IPS-NIHi7 (cell line): ENCODE data around the gene ANXA2.
A peak's percentile ranks its signal among the peaks of the same experiment; 100 is the strongest.
"Not testable (repeated sequence)": the region's sequence is repeated elsewhere in the genome, so short reads cannot be mapped to it uniquely, and the experiment has no call there.

Experiments used
- DNase-seq: peaks from one replicate; pipeline ENCODE4 v3.0.0; 2012; ENCODE audit warnings: mixed read lengths; ENCODE audit errors: extremely low spot score

The ANXA2 gene

DNA sequence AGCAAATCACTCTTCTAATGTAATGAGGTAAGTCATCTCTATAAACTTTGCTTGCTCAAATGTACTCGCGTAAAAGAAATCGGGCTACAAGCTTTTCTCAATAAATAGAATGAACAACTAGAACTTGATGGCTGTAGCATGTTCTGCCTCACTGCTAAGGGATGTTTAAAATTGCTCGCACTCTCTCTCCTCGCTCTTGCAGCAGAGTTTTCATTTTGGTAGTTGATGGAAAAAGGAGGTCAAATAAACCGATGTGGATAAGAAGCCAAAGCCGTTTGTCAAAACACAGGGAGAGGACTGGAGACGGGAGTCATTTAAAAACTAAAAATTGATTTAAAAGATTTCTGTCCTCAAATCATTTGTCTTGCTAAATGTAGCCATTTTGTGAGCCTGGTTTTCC is 53.3 kb downstream of the ANXA2 start:
- DNase-seq, result no peak

DNA sequence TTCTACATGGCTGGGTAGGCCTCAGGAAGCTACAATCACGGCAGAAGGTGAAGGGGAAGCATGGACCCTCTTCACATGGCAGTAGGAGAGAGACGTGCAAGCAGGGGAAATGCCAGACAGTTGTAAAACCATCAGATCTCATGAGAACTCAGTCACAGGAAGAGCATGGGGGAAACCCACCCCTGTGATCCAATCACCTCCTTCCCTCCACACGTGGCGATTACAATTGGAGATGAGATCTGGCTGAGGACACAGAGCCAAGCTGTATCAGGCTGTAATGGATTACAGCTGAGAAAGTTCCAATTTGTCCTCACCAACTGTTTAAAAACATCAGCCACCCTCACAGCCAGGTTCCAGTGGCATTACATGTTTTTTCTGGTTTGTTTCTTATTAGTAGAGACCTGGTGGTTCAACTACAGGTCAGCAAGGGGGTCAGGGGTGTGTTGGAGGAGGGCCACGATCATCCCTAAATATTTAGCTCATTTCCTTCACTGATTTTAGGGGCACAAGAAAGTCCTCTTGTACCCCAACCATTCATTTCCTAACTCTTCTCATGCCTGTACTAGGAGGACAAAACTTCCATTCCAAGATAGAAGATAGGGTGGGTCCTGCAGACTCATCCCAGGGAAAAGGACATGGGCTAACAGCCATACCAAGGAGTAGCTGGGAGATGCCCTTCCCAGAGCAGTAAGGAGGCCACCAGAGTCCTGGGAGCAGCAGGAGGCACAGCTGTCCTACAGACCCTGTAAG is 54.4 kb downstream of the ANXA2 start:
- DNase-seq, result no peak

DNA sequence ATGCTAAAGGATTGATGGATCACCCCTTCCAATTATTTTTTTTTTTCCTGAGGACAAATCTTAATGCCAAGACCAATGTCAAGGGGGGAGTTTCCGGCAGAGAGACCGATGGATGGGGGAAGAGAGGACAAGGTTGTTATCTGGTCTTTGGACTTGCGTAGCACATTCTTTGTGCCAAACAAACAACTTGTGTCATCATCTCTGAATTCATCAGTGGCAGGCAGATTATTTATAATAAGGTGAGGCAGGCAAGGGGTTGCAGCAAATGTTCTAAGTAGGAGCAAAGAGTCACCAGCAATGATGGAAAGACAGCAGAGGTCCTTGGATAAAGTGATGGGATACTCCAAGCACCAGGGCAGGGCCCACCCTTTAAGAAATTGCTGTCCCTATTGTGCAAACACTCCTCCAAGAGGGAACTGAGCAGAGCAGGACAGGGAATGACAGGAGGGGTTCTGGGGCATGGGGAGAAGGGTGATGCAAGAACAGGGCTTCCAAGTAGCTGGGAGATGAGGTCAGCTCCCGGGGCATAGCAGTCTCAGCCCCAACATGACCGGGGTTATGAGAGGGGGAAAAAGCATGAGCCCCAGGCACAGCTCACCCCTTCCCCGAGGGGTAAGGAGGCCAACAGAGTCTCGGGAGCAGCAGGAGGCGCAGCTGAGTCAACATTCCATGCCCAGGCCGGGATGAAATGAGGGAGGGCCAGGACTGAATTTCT is 57.4 kb downstream of the ANXA2 start:
- DNase-seq, result peak; percentile 65

DNA sequence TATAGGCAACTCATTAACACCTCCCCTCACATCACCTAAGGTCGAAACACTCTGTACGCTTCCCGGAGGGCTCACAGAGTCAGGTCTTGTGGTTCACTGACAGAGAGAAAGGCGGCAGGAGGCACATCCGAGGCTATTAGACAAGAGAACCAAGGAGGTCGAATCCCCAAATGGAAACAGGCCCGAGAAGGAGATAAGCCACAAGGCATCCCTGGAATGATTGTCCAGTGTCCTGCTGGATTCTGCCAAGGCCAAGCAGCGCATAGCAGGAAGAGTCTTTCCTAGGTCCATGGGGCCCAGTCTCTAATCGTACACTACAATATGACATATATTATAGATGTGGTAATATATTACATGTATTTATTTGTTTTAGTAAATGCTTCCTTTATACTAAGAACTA is 58.5 kb downstream of the ANXA2 start:
- no peak for DNase-seq

DNA sequence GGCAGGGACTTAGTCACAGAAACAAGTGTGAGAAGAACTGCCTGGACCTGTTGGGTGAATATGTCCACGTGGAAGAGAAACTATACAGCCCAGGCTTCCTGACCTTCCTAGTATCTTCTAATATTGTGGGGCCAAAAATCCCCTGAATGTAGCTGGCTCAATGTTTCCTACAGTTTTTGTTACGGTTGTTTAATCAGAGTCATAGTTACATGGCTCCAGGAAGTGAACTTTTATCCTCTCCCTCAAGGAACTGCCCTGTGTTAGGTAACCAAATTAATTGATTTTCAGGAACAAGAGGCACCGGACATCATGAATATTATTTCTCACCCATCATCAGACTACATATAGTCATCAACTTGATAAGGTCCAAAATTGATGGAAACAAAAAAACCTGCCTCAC is 59.0 kb downstream of the ANXA2 start:
- DNase-seq, result no peak

- DNase-seq, result no peak
Observed at GRCh38 chr15:60337076-60337475, 60.7 kb downstream of the ANXA2 start.

DNA sequence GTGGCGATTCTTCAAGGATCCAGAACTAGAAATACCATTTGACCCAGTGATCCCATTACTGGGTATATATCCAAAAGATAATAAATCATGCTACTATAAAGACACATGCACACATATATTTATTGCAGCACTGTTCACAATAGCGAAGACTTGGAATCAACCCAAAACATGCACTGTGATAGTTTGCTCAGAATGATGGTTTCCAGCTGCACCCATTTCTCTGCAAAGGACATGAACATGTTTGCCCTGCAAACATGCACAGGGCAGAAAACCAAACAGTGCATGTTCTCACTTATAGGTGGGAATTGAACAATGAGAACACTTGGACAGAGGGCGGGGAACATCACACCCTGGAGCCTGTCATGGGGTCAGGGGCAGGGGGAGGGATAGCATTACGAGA is 62.5 kb downstream of the ANXA2 start:
- not testable (repeated sequence) for DNase-seq

DNA sequence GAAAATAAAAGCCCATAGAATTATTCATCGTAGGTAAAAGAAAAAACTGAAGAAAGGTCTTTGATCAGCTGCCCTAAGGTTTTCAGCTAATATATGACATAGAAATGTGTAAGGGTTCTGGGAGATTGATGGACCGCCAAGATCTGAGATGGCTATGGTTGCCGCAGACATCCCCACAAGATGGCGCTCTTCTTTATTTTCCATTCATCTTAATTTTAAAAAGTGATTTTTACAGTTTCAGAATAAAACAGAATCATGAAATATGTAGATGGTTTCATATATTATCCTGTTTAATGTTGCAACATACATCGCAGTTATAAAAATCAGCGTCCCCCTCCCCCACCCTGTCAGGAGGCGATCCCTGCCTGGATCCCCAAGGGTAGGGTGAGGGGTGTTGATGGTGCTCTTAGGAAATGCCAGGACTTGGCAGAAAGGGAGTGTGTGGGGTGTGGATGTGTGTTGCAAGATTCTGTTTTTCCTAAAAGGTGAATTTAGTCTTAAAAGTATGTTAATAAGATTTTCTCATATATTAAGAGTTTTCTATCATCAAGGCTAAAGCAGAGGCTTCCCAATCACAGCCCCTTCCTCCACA is 68.8 kb downstream of the ANXA2 start:
- DNase-seq, result peak; percentile 38

DNA sequence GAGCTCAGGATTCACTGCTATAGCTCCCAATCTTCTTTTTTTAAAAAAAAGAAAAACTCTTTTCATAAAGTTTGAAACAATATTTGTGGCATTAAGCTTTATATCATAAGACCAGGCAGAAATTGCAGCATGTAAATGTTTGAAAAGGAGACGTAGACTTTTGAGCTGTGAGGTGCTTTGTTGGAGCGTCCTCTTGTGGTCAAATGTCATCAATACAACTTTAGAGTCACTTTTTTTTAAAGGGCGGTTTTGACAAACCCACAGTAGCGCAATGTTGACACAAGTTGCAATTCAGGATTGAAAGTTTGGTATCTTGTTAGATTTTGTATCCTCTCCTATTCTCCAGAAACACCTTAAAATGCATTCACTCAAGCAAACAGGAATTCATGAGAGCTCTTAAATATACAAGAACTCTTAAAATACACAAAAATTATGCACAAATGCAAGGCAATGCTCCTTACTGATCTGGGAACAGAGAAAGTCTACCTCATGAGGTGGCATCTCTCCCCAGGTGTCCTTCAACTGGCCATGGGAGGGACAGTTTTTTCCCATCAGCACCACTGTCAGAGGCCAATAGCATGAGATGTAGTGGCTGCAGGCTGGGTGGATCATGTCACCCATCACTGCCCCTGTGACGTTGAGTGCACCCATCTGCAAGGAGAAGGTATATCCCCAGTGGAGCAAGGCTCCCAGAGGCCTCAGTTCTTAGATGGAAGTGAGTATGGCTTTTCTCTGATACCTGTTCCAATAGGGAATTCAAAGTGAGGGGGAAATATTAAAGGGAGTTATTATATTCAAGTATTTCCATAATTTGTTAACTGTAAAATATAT is 70.7 kb downstream of the ANXA2 start:
- DNase-seq, result peak; percentile 42

DNA sequence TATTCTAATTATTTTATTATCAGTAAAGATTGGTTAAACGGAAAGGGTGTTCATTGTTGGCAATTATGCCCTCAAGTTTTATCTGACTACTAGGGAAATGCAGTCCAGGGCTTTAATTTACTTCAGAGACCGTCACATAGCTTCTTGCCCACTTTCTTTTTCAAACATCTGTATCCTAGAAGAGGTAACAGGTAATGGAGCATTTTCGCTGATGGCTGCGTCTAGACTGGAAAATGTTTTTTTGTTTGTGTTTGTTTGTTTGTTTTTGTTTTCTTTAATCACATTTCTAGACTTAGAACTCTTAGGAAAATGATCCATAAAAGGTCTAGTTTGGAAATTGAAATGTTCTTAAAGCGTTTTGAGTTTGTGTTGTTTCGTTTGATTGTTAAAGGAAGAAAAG is 71.4 kb downstream of the ANXA2 start:
- no peak for DNase-seq

DNA sequence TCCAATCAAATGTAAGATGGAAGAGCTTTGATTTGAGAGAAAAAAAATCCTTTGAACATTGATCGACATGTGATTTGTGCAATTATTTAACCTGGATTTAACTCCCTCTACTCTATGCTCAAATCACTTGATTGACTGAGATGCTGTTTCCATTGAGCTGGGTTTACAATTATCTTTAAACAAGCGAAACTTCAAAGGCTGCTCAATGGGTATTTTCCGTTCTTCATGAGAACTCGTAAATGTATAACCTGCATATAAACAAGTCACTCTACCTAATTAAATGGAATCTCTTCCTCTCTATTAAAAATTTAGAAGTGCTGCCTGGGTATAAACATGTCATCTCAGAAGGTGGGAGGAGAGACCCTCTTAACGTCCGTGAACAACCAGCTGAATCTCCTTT is 71.9 kb downstream of the ANXA2 start:
- DNase-seq, result no peak

DNA sequence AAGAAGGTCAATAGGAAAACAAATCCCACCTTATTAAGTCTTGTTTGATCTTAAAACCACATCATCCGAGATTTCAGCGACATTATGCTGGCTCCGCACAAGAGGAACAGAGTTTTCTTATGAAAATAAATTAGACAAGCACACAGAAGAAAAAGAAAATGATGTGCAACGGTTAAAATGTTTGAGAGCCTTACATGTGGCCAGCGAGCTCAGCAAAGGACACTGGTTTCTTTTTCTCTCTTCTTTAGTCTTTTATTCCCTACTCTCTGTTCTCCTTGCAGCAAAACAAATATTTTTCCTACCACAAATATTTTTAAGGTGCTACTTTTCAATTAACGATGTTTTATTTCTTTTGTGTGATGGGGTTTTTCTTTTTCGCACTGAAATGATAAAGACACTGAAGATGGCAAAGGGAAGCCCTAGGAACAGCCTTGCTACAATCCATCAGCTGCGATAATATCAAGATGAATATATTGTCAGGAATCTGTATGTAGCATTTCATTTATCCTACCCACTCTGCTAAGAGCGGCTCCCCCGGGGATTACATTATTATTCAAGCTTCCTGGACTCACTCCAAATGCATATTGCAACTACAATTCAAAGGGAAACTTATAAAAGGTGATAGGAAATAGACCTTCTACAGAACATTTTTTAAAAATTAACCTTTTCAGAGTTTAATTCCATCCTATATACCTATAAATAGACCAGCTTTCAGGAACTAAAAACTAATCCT is 72.9 kb downstream of the ANXA2 start:
- DNase-seq, result no peak

- no peak for DNase-seq
Observed at GRCh38 chr15:60323322-60323721, 74.5 kb downstream of the ANXA2 start.

GRCh38 chr15:60320365-60320764 is 77.4 kb downstream of the ANXA2 start:
- no peak for DNase-seq

- DNase-seq, result no peak
Observed at GRCh38 chr15:60318216-60318867, 79.4 kb downstream of the ANXA2 start.

GRCh38 chr15:60316961-60317360 is 80.8 kb downstream of the ANXA2 start:
- DNase-seq, result no peak

DNA sequence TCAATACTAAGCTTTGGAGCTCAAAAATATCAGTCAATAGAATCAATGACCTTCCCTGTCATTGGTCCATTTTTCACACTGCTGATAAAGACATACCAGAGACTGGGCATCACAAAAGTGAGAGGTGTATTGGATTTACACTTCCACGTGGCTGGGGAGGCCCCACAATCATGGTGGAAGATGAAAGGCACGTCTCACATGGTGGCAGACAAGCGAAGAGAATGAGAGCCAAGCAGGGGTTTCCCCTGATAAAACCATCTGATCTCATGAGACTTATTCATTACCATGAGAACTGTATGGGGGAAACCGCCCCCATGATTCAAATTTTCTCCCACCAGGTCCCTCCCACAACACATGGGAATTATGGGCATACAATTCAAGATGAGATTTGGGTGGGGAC is 81.9 kb downstream of the ANXA2 start:
- DNase-seq, result no peak

GRCh38 chr15:60313906-60314305 is 83.9 kb downstream of the ANXA2 start:
- DNase-seq, result no peak

GRCh38 chr15:60307034-60307433 is 90.8 kb downstream of the ANXA2 start:
- no peak for DNase-seq

DNA sequence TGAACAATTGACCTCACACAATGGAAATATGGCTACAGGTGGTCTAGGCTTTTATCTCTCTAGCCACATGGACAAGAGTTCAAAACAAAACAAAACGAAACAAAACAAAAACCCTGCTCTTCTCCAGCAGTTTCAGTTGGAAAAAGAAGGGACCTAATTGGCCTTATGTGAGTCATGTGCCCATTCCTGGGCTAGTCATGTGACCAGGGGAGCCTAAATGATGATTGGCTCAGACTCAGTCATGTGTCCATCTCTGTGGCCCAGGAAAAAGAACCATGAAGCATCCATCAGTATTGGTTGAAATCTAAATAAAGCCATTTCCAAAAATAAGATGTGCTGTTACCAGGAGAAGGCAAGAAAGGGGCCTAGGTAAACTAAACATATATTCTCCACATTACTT is 96.8 kb downstream of the ANXA2 start:
- no peak for DNase-seq

DNA sequence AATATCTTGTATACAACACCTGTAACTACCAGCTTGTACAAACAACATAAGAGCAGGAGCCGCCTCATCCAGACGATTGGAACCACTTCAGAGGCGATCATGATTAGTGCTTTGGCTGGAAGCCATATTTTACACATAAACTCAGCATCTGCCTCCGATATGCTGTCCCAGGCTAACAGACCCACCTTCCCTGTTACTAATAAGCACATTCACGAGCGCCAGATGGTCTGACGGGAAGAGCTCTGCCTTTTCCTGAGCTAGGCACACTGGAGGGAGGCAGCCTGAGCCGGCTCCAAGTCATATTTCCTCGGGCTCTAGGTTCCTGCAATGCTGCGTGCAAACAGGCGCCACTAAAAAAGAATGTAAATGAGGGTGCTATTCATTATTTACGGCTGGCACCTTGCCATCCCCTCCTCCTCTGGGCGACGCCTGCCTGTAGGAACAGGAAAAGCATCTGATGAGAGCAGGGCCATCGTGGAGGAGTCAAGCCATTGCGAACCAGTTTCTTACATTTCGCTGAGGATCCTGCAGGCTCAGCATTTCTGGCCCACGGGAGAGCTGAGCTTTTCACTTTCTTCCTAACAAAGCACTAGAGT is 98.2 kb downstream of the ANXA2 start:
- DNase-seq, result peak; percentile 39
